Activated CD8-positive, alpha-beta T cell treated with anti-CD3 and anti-CD28 coated beads for 36 hours (primary cell): Measurements from ENCODE around the gene TAGLN2. TPM values are rescaled to one million over a fixed set of nuclear protein-coding genes. Genes with fewer than 3 reads are reported as not detected.

ENCODE experiments used
- ATAC-seq: fragments of 200-7000 bp; cut with Tn5 transposase; one replicate; pipeline ENCODE4 v1.10.0; 2021; ENCODE audit warnings: mild to moderate bottlenecking, moderate library complexity
- CTCF ChIA-PET: fragments of 350-600 bp; sonication (Branson Sonifier 250); formaldehyde crosslinking; loops from one replicate; lab custom pipeline; 2021; ENCODE audit warnings: antibody characterized with exemption; lab: Charles Lee
- POLR2A ChIA-PET: fragments of 350-600 bp; sonication (Branson Sonifier 250); formaldehyde crosslinking; loops from one replicate; lab custom pipeline; 2021; ENCODE audit warnings: antibody characterized with exemption; lab: Charles Lee
- DNase-seq: peaks from one replicate; pipeline ENCODE4 v3.0.0-alpha.2; 2020
- H3K27ac Mint-ChIP-seq: one replicate; pipeline ENCODE4 v1.8.0; 2021; ENCODE audit warnings: mild to moderate bottlenecking, mixed read lengths
- H3K27me3 Mint-ChIP-seq: one replicate; pipeline ENCODE4 v1.8.0; 2021; ENCODE audit warnings: mixed read lengths
- H3K36me3 Mint-ChIP-seq: one replicate; pipeline ENCODE4 v1.8.0; 2021; ENCODE audit warnings: low read depth, mixed read lengths
- H3K4me1 Mint-ChIP-seq: one replicate; pipeline ENCODE4 v1.8.0; 2021; ENCODE audit warnings: low read depth, mixed read lengths
- H3K4me3 Mint-ChIP-seq: one replicate; pipeline ENCODE4 v1.8.0; 2021; ENCODE audit warnings: mild to moderate bottlenecking, moderate library complexity, mixed read lengths
- H3K9me3 Mint-ChIP-seq: one replicate; pipeline ENCODE4 v1.8.0; 2021; ENCODE audit warnings: mixed read lengths
- CTCF ChIP-seq: fragments of 200-600 bp; IDR thresholded peaks from one replicate; pipeline ENCODE4 v1.8.0; 2022; ENCODE audit warnings: antibody characterized with exemption, mild to moderate bottlenecking
- intact Hi-C: fragments of 100-400 bp; cut with micrococcal nuclease; formaldehyde crosslinking; loops from one replicate; pipeline ENCODE4 v1.10.0; 2022
- total RNA-seq, 2 experiments: library from RNA; stranded (reverse); gene quantifications; one replicate each; pipeline ENCODE4 v1.2.3, GENCODE V29; 2021

TAGLN2 gene
- total RNA-seq, 2 experiments from 2014 or later, result 475 to 482 TPM

DNA sequence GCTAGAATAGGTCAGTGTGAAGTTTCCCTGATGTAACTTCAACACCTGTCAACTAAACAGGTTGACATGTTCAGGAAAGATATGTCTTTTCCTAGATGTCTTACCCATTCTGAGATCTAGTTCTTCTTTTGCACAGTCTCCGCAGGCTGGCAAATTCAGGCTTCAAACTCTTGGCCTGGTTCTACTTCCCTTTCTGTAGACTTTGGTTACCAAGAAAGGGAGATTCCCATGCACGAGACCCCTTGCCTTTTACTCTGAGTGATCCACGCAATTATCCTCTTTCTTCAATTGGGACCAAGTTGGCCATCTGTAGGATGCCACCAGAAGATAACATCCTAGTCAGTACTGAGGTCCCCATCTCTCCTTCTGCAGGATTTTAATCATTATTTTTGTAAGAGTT is 27.3 kb downstream of the TAGLN2 start:
- Mint-ChIP-seq H3K9me3 (no peaks in the 10 kb centered on the region), H3K4me3 (no peak overlapping the region), H3K27me3 (no peaks in the 10 kb centered on the region), H3K36me3 (no peaks in the 10 kb centered on the region), H3K4me1 (no peaks in the 10 kb centered on the region), H3K27ac (no peak overlapping the region)
- intact Hi-C loops, result no loop called here
- POLR2A ChIA-PET, result no interaction called here
- ATAC-seq, result no peak
- DNase-seq, result no peak
- CTCF ChIA-PET, result no interaction called here
- TF ChIP-seq CTCF, result no peak

DNA sequence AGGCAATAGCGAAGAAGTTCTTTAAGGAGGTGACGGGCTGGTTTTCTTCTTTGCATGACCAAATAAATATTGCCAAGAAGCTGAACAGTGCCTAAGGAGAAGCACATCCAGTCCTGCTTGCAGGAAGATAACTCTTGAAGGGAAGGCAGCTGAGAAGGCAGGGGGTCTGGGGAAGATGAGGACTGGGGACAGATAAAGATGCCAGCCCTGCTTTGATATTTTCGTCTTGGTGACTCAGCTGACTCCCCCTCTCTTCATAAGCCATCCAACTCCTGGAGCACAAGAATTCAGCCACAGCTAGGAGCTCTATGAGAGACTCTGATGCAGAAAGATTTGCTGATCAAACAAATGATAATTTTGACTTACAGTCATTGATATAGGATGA is 28.8 kb downstream of the TAGLN2 start:
- ATAC-seq, result no peak
- no peak overlapping the region for H3K4me3 Mint-ChIP-seq
- CTCF ChIA-PET, result interaction anchor here (10.7 to 14.1 kb wide), 2 partner anchors 96 to 109 kb away, joined by 123 to 482 read pairs; partner anchors contain the start of gene FCRL6

GRCh38 chr1:159895836-159896545 is 29.3 kb downstream of the TAGLN2 start:
- Mint-ChIP-seq H3K9me3 (no peaks in the 10 kb centered on the region), H3K27me3 (no peaks in the 10 kb centered on the region), H3K4me3 (no peak overlapping the region), H3K36me3 (no peaks in the 10 kb centered on the region), H3K4me1 (peaks cover 4% of the 10 kb centered on the region), H3K27ac (no peak overlapping the region)
- intact Hi-C loops, result no loop called here
- POLR2A ChIA-PET, result interaction anchor here (0.6 to 1.3 kb wide), 4 partner anchors 16 to 36 kb away, joined by 3 to 4 read pairs (median 3); partner anchors contain the start of gene TAGLN2
- DNase-seq, result no peak
- ATAC-seq, result no peak
- CTCF ChIA-PET, result interaction anchor here (1.6 to 14.1 kb wide), 3 partner anchors 96 to 682 kb away, joined by 3 to 482 read pairs (median 123); partner anchors contain the start of gene FCRL6
- no peak for TF ChIP-seq CTCF

More for the DNA sequence above, 28.8 kb downstream of the TAGLN2 start:
- intact Hi-C loops, result no loop called here
- Mint-ChIP-seq H3K27ac (no peak overlapping the region), H3K4me1 (peaks cover 2% of the 10 kb centered on the region), H3K36me3 (no peaks in the 10 kb centered on the region), H3K9me3 (no peaks in the 10 kb centered on the region), H3K27me3 (no peaks in the 10 kb centered on the region)
- no peak for TF ChIP-seq CTCF
- DNase-seq, result no peak
- POLR2A ChIA-PET, result interaction anchor here (0.6 to 1.1 kb wide), 3 partner anchors 16 to 37 kb away, joined by 3 read pairs; partner anchors contain the start of gene TAGLN2

DNA sequence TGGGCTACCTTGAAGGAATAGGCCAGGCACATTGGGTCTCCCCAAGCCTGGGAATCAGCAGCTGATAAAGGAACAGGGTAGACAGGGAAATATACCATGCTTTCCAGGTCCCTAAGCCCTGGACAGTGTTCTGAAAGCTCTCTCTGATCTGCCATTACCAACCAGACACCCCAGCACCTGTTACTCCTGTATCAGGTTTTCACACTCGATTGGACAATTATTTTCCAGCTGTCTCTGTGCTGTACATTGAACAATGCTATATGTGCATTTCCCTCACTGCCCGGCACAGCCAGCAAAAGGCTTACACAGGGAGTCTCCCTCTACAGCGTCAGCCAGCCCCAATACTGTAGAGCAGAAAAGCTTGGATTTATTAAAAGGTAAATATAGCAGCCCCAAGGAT is 30.0 kb downstream of the TAGLN2 start:
- no peak overlapping the region for H3K27ac Mint-ChIP-seq

More for the DNA sequence above, 30.0 kb downstream of the TAGLN2 start:
- TF ChIP-seq CTCF, result no peak
- DNase-seq (no peak), ATAC-seq (no peak)
- no peak overlapping the region for H3K4me3 Mint-ChIP-seq
- ChIA-PET CTCF (interaction anchor here (0.8 to 14.1 kb wide), 5 partner anchors 12 to 681 kb away, joined by 3 to 482 read pairs (median 5); partner anchors contain the start of gene FCRL6), POLR2A (interaction anchor here (1.3 kb wide), 1 partner anchor 27 kb away, joined by 4 read pairs; no protein-coding TSS in a partner anchor)
- H3K9me3 Mint-ChIP-seq, result no peaks in the 10 kb centered on the region
- intact Hi-C loops, result no loop called here
- H3K27me3 Mint-ChIP-seq, result no peaks in the 10 kb centered on the region
- no peaks in the 10 kb centered on the region for H3K36me3 Mint-ChIP-seq
- peaks cover 5% of the 10 kb centered on the region for H3K4me1 Mint-ChIP-seq
